Fibroblast of pulmonary artery (primary cell): Measurements from ENCODE around the gene DCBLD2.

Experiments
- DNase-seq: peaks from one replicate; pipeline ENCODE4 v3.0.0-alpha.2; 2010; ENCODE audit warnings: low read depth
- H3K4me3 ChIP-seq: replicated peaks from 2 replicates; pipeline ENCODE4 v1.5.1; 2011; ENCODE audit warnings: low read depth, mild to moderate bottlenecking, control low read depth, low read length, moderate library complexity
- CTCF ChIP-seq: IDR thresholded peaks from 2 replicates; pipeline ENCODE4 v1.5.1; 2011; ENCODE audit warnings: mild to moderate bottlenecking, control low read depth, low read length, inconsistent platforms; ENCODE audit errors: missing control alignments

The DCBLD2 gene

GRCh38 chr3:98901392-98902350 is at the start of gene DCBLD2:
DCBLD2 (minus strand) TSS chr3:98901695; CDS start chr3:98901326, 369 bp downstream.
- peak within 1 kb of the TSS; percentile 90 for H3K4me3 ChIP-seq
- no peak for TF ChIP-seq CTCF
- DNase-seq = peak; percentile 100

GRCh38 chr3:98945666-98946065 is 44.2 kb upstream of the DCBLD2 start:
- no peak for DNase-seq
- no peak overlapping the region for H3K4me3 ChIP-seq
- no peak for TF ChIP-seq CTCF

GRCh38 chr3:98945101-98945524 is 43.6 kb upstream of the DCBLD2 start:
- DNase-seq = peak; percentile 45
- no peak for TF ChIP-seq CTCF

GRCh38 chr3:98930413-98930812 is 28.9 kb upstream of the DCBLD2 start:
- no peak for DNase-seq
- no peak for TF ChIP-seq CTCF
- no peak overlapping the region for H3K4me3 ChIP-seq

More at GRCh38 chr3:98945101-98945524, 43.6 kb upstream of the DCBLD2 start:
- no peak overlapping the region for H3K4me3 ChIP-seq

GRCh38 chr3:98921957-98922356 is 20.5 kb upstream of the DCBLD2 start:
- no peak for DNase-seq
- no peak for TF ChIP-seq CTCF
- H3K4me3 ChIP-seq = no peak overlapping the region

GRCh38 chr3:98920166-98920565 is 18.7 kb upstream of the DCBLD2 start:
- no peak overlapping the region for H3K4me3 ChIP-seq
- no peak for TF ChIP-seq CTCF
- DNase-seq = no peak
